Endothelial cell of umbilical vein (primary cell): ENCODE measurements around the gene ANGEL1.

Source experiments
- EZH2 ChIP-seq: IDR thresholded peaks from 2 replicates; pipeline ENCODE4 v1.6.1; 2012; ENCODE audit warnings: borderline replicate concordance, low read depth, mild to moderate bottlenecking, moderate library complexity, low read length, inconsistent platforms; ENCODE audit not compliant: severe bottlenecking
- FOS ChIP-seq: IDR thresholded peaks from 2 replicates; pipeline ENCODE4 v1.6.1; 2011; ENCODE audit warnings: mild to moderate bottlenecking, low read length, moderate library complexity, borderline replicate concordance; ENCODE audit not compliant: insufficient read depth
- GATA2 ChIP-seq: IDR thresholded peaks from 2 replicates; pipeline ENCODE4 v1.7.0; 2011; ENCODE audit warnings: low read depth, mild to moderate bottlenecking, moderate library complexity, mixed read lengths, low read length; ENCODE audit not compliant: insufficient read length, insufficient read depth
- JUN ChIP-seq: IDR thresholded peaks from 2 replicates; pipeline ENCODE4 v1.6.1; 2011; ENCODE audit warnings: borderline replicate concordance, low read depth; ENCODE audit not compliant: insufficient read length, insufficient read depth
- MYC ChIP-seq: IDR thresholded peaks from one replicate; pipeline ENCODE4 v1.6.1; 2011; ENCODE audit warnings: mild to moderate bottlenecking, low read depth, low read length
- POLR2A ChIP-seq: IDR thresholded peaks from 2 replicates; pipeline ENCODE4 v1.6.1; 2012; ENCODE audit warnings: low read depth, mild to moderate bottlenecking, control low read depth, low read length
- POLR2AphosphoS5 ChIP-seq: IDR thresholded peaks from 2 replicates; pipeline ENCODE4 v1.6.1; 2012; ENCODE audit warnings: low read depth, mild to moderate bottlenecking, control low read depth, low read length, moderate library complexity; ENCODE audit not compliant: insufficient read depth
- TF ChIP-seq, protein P1 (sequence below), 2 donors: IDR thresholded peaks; 1 replicate in 1 of 2; 2 replicates in 1 of 2; pipeline ENCODE4 v1.5.1; 2011; ENCODE audit warnings: low read length in 2 of 2, mild to moderate bottlenecking in 2 of 2, moderate library complexity in 2 of 2, control low read depth in 1 of 2, inconsistent platforms in 1 of 2, low read depth in 1 of 2; ENCODE audit not compliant: insufficient read depth in 1 of 2; ENCODE audit errors: extremely low read depth in 1 of 2
- TF ChIP-seq, protein P2 (sequence below): IDR thresholded peaks from 2 replicates; pipeline ENCODE4 v1.6.1; 2011; ENCODE audit not compliant: insufficient read depth, insufficient read length

DNA sequence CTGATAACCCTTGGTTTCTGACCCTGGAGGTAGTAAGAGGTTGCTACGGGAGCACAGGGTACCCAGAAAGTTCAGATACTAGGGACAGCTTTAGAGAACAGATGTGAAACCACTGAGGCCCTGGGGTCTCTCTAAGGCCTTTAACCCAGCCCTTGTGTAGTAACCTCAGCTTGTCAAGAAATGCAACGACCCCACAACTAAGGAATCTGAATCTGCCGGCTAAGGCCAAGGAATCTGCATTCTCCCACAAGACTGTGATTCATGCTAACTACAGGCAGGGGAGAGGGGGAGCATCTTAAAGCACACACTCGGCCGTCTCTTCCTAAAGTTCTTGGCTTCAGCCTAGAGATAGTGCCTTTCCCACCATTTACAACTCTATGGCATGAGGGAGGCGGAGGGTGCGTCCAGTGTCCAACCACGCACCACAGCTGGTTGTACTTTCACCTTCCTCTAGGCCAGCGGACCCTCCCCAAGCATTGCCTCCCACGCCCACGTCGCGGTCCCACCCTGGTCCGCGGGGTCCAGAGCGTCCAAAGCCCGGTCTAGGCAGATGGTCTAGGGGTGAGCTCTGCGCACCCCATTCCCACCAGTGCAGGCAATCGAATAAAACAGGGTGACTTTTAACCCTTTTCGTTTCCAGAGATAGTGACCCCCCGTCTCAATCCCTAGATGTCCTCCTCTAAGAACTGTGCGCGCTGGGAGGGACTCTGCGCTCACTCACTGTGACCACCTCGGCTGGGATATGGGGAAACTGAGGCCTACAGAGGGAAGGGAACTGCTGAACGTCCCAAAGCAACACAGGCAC is 52.1 kb downstream of the ANGEL1 start:
- TF ChIP-seq, protein P1, sequence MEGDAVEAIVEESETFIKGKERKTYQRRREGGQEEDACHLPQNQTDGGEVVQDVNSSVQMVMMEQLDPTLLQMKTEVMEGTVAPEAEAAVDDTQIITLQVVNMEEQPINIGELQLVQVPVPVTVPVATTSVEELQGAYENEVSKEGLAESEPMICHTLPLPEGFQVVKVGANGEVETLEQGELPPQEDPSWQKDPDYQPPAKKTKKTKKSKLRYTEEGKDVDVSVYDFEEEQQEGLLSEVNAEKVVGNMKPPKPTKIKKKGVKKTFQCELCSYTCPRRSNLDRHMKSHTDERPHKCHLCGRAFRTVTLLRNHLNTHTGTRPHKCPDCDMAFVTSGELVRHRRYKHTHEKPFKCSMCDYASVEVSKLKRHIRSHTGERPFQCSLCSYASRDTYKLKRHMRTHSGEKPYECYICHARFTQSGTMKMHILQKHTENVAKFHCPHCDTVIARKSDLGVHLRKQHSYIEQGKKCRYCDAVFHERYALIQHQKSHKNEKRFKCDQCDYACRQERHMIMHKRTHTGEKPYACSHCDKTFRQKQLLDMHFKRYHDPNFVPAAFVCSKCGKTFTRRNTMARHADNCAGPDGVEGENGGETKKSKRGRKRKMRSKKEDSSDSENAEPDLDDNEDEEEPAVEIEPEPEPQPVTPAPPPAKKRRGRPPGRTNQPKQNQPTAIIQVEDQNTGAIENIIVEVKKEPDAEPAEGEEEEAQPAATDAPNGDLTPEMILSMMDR (IDR thresholded peaks at IDR 0.05; ENCODE audit: extremely low read depth in 1 of 2, insufficient read depth in 1 of 2, low read depth in 1 of 2, low read length in 2 of 2), result no peak
- TF ChIP-seq JUN (no peak), POLR2AphosphoS5 (no peak), POLR2A (no peak), EZH2 (no peak), MYC (no peak), GATA2 (no peak), FOS (no peak)
- TF ChIP-seq, protein P2, sequence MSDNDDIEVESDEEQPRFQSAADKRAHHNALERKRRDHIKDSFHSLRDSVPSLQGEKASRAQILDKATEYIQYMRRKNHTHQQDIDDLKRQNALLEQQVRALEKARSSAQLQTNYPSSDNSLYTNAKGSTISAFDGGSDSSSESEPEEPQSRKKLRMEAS, result no peak
